ENCODE measurements around the gene CDKAL1.

- TF ChIP-seq CTCF (IDR thresholded peaks at IDR 0.05; ENCODE audit: extremely low read depth in 1 of 2, insufficient read depth in 1 of 2, low read depth in 1 of 2, low read length in 2 of 2) (no peak), FOS (IDR thresholded peaks at IDR 0.05; ENCODE audit: borderline replicate concordance, insufficient read depth, low read length) (no peak), POLR2AphosphoS5 (IDR thresholded peaks at IDR 0.05; ENCODE audit: insufficient read depth, low read depth, low read length) (no peak), MAX (IDR thresholded peaks at IDR 0.05; ENCODE audit: insufficient read depth, insufficient read length) (no peak)
Observed at GRCh38 chr6:20686142-20686541, 151.9 kb downstream of the CDKAL1 start.
